Ascending aorta (tissue), 2 donors: ENCODE results near the gene RAB21. TPM values are rescaled to one million over a fixed set of nuclear protein-coding genes. Genes with fewer than 3 reads are reported as not detected.

Experiments
- DNase-seq, 2 donors: peaks; one replicate each; pipeline ENCODE4 v3.0.0-alpha.2; 2019; ENCODE audit warnings: low spot score in 2 of 2
- H3K27ac ChIP-seq, 2 donors: fragments of 200-600 bp; sonication (generic); one replicate each; pipeline ENCODE4 v1.5.1; 2016 to 2017; ENCODE audit warnings: mild to moderate bottlenecking in 1 of 2
- H3K27me3 ChIP-seq: fragments of 200-600 bp; sonication (generic); one replicate; pipeline ENCODE4 v1.5.1; 2017
- H3K36me3 ChIP-seq, 2 donors: fragments of 200-600 bp; sonication (generic); one replicate each; pipeline ENCODE4 v1.5.1; 2016
- H3K4me1 ChIP-seq, 2 donors: fragments of 200-600 bp; sonication (generic); one replicate each; pipeline ENCODE4 v1.5.1; 2016 to 2017; ENCODE audit warnings: mild to moderate bottlenecking in 1 of 2
- H3K4me3 ChIP-seq, 2 donors: fragments of 200-600 bp; sonication (generic); one replicate each; pipeline ENCODE4 v1.5.1; 2016 to 2017; ENCODE audit warnings: mild to moderate bottlenecking in 1 of 2
- H3K9me3 ChIP-seq, 2 donors: fragments of 200-600 bp; sonication (generic); one replicate each; pipeline ENCODE4 v1.5.1; 2016
- intact Hi-C: fragments of 100-400 bp; cut with DNase I; formaldehyde crosslinking; loops from one replicate; pipeline ENCODE4 v1.15.1; 2023
- total RNA-seq: library from RNA; depleted of rRNA; stranded (reverse); fragments of >200 nt; gene quantifications from one replicate; pipeline ENCODE4 v1.1.0, GENCODE V29; 2016
- TF ChIP-seq, protein P1 (sequence below), 3 experiments: fragments of 200-600 bp in 2 of 3; fragments of 450-650 bp in 1 of 3; sonication (generic) in 2 of 3; IDR thresholded peaks; one replicate each; pipeline ENCODE4 v1.5.1; 2016 to 2019; ENCODE audit warnings: antibody characterized with exemption in 3 of 3, mild to moderate bottlenecking in 1 of 3, moderate library complexity in 1 of 3

Gene RAB21, protein sequence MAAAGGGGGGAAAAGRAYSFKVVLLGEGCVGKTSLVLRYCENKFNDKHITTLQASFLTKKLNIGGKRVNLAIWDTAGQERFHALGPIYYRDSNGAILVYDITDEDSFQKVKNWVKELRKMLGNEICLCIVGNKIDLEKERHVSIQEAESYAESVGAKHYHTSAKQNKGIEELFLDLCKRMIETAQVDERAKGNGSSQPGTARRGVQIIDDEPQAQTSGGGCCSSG
- total RNA-seq: 6.5 TPM

DNA sequence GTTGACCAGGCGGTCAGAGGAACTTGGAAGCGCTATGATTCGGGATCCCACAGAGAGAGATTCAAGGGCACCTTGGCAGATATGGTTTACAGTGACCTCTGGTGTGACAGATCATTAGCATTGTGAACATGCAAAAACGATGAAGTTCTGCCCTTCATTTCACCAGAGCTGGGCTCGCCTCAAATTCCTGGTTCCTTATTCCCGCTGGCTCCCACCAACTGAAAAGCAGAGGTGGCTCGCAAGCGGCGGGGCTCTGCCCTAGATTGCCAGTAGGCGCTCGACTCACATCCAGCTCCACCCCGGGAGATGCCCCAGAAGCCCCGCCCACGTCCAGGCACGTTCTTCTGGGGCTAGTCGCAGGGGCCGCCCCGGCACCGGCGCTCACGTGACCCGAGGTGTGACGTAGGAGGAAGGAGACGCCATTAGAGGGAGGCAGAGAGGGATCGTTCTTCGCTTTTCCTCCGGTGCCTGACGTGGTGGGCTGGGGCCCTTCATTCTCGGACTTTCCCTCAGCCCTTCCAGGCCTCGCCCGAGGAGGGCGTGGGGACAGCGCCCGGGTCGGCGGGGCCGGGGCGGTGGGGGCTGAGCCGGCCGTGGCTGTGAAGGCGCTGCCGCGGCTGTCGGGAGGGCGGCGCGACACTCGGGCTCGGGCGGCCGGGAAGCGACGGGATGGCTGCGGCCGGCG is at the start of gene RAB21:
RAB21 (plus strand) TSS at position 403 of the 685 bp plus-strand sequence; CDS start at position 670, 267 bp downstream.
- peak; percentile 95 to 99 for DNase-seq
- TF ChIP-seq, protein P1, sequence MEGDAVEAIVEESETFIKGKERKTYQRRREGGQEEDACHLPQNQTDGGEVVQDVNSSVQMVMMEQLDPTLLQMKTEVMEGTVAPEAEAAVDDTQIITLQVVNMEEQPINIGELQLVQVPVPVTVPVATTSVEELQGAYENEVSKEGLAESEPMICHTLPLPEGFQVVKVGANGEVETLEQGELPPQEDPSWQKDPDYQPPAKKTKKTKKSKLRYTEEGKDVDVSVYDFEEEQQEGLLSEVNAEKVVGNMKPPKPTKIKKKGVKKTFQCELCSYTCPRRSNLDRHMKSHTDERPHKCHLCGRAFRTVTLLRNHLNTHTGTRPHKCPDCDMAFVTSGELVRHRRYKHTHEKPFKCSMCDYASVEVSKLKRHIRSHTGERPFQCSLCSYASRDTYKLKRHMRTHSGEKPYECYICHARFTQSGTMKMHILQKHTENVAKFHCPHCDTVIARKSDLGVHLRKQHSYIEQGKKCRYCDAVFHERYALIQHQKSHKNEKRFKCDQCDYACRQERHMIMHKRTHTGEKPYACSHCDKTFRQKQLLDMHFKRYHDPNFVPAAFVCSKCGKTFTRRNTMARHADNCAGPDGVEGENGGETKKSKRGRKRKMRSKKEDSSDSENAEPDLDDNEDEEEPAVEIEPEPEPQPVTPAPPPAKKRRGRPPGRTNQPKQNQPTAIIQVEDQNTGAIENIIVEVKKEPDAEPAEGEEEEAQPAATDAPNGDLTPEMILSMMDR (IDR thresholded peaks at IDR 0.05): peak; percentile 21 to 48 (median 46)
- H3K27ac ChIP-seq: peak within 1 kb of the TSS; percentile 97 to 98
- H3K4me3 ChIP-seq: peak within 1 kb of the TSS; percentile 91 to 96
- no peaks in the 10 kb centered on the region for H3K27me3 ChIP-seq
- peaks cover 0 to 22% of the 10 kb centered on the region in 2 donors for H3K36me3 ChIP-seq
- intact Hi-C loops: loop anchor here (1.0 to 10.0 kb wide), 6 partner anchors 68 to 1510 kb away; partner anchors contain the start of genes CNOT2, TBC1D15, TMEM19 and ZFC3H1
- H3K4me1 ChIP-seq: peaks cover 4 to 12% of the 10 kb centered on the region in 2 donors
- peaks cover 0 to 8% of the 10 kb centered on the region in 2 donors for H3K9me3 ChIP-seq

DNA sequence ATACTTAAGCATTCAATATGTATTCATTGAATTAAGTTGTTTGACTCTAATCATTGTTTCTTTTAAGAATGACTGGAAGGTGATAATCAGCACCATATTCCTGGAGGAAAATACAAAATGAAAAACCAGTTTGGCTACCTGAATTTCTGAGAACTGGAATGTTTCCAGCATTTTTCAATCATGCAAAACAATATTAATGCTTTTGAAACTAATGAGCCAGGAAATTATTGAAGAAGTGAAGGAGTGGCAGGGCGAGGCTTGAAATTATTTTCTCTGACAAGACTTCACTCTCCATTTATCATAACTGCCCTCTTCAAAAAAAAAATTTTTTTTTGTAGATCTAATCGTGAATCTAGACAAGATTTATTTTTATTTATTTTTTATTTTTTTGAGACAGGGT is 49.7 kb upstream of the RAB21 start:
- Histone ChIP-seq H3K9me3 (no peaks in the 10 kb centered on the region), H3K36me3 (peaks cover 6 to 32% of the 10 kb centered on the region in 2 donors), H3K27me3 (no peaks in the 10 kb centered on the region), H3K27ac (no peak overlapping the region), H3K4me3 (no peak overlapping the region), H3K4me1 (no peaks in the 10 kb centered on the region)
- TF ChIP-seq, protein P1 (IDR thresholded peaks at IDR 0.05): no peak
- intact Hi-C loops: no loop called here
- DNase-seq: no peak

DNA sequence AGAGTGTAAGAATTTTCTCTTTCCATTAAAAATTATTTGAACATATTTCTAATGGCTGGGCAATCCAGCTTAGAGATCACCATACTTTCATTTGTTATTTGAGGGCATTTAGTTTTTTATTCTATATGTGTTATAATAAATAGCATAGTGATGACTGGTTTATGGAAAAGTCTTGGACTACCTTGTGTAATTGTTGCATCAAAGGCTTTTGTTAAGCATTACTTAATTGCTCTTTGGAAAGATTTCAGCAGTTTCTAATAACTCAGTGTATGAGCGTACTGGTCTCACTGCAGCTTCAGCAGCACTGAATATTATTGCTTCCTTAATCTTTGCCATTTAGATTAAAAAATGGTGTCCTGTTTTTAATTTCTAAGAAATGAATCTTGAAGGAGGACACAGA is 46.0 kb upstream of the RAB21 start:
- no peaks in the 10 kb centered on the region for H3K27me3 ChIP-seq
- no peaks in the 10 kb centered on the region for H3K4me1 ChIP-seq
- H3K27ac ChIP-seq: no peak overlapping the region
- no peak overlapping the region for H3K4me3 ChIP-seq
- H3K9me3 ChIP-seq: peaks cover 0 to 6% of the 10 kb centered on the region in 2 donors
- no peak for DNase-seq
- peaks cover 0 to 14% of the 10 kb centered on the region in 2 donors for H3K36me3 ChIP-seq
- TF ChIP-seq, protein P1 (IDR thresholded peaks at IDR 0.05): no peak
- intact Hi-C loops: no loop called here

DNA sequence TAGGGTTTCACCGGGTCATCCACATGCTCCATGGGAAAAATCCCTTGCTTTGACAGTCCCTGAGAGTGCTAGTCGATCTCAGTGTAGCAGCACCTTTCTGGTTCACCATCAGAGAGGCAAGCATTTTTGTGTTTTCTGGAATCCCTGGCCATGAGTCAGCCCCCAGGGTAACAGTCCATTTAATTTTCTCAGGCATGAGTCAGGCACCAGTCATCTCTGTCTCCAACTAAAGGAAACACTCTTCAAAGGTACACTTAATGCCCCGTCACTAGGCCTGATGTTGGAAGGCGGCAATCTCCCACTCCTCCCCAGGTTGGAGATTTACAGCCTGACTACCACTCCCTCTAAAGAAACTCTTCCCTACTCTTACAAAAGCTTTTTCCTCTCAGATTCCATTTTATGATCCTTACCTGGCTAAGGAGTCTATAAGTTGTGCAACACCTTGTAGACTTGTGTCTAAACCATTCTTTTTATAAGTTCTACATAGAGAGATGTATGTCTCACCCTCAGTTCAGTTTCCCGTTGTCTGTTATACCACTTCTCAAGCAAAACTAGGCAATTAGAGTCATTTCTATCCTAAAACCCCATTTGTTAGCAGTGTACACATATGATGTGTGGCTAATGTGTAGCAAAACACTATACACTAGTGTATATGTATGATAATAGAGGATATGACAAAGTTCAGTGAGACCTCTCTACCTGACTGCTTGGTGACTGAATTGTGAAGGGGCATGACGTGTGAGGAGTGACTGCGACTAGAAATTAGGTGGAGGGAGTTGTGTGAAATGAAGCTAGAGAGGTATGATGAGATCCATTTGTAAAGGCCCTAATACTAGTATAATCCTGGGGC is 44.2 kb upstream of the RAB21 start:
- Histone ChIP-seq H3K9me3 (peaks cover 0 to 14% of the 10 kb centered on the region in 2 donors), H3K4me1 (no peaks in the 10 kb centered on the region), H3K27me3 (no peaks in the 10 kb centered on the region), H3K36me3 (peaks cover 0 to 3% of the 10 kb centered on the region in 2 donors), H3K27ac (no peak overlapping the region), H3K4me3 (no peak overlapping the region)
- TF ChIP-seq, protein P1 (IDR thresholded peaks at IDR 0.05): no peak
- no peak for DNase-seq
- intact Hi-C loops: no loop called here

DNA sequence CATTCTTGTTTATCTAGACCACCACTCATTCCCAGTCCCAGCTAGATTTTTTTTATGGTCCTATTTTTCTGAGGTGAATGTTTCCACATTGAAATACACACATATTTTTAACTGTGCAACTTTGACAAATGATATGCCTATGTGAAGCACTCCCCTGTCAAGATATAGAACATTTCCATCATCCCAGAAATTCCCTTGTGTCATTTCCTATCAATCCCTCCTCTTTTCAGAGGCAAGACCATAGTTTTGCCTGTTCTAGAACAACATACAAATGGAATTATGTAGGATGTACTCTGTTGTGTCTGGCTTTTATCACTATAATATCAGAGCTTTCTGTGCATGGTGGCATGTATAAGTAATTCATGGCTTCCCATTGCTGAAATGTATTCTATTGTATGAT is 36.1 kb upstream of the RAB21 start:
- H3K4me1 ChIP-seq: no peaks in the 10 kb centered on the region
- H3K27me3 ChIP-seq: no peaks in the 10 kb centered on the region
- no peak overlapping the region for H3K27ac ChIP-seq
- intact Hi-C loops: no loop called here
- peaks cover 0 to 8% of the 10 kb centered on the region in 2 donors for H3K9me3 ChIP-seq
- no peaks in the 10 kb centered on the region for H3K36me3 ChIP-seq
- H3K4me3 ChIP-seq: no peak overlapping the region
- no peak for DNase-seq
- TF ChIP-seq, protein P1 (IDR thresholded peaks at IDR 0.05): no peak
